GM23338 (cell line): ENCODE measurements around the gene ATP10A. TPM values are rescaled to one million over a fixed set of nuclear protein-coding genes. Genes with fewer than 3 reads are reported as not detected.

Experiments used
- ATAC-seq: fragments of 200-7000 bp; cut with Tn5 transposase; 3 replicates; pipeline ENCODE4 v1.9.1; 2020
- DNase-seq: peaks from one replicate; pipeline ENCODE4 v3.0.0-alpha.2; 2015; ENCODE audit warnings: low spot score
- H2AFZ ChIP-seq: fragments of 200-600 bp; sonication (generic); 2 replicates; pipeline ENCODE4 v1.8.0; 2016; ENCODE audit warnings: antibody characterized with exemption, mild to moderate bottlenecking, moderate library complexity
- H3F3A ChIP-seq: fragments of 200-600 bp; sonication (generic); replicated peaks from 2 replicates; pipeline ENCODE4 v1.8.0; 2017; ENCODE audit warnings: antibody characterized with exemption, mixed run types, low read depth
- H3K27ac ChIP-seq: fragments of 200-600 bp; sonication (generic); 2 replicates; pipeline ENCODE4 v1.6.1; 2016; ENCODE audit warnings: low read depth
- H3K27me3 ChIP-seq: fragments of 200-600 bp; sonication (generic); 2 replicates; pipeline ENCODE4 v1.8.0; 2016; ENCODE audit warnings: mild to moderate bottlenecking, mixed run types, moderate library complexity; ENCODE audit not compliant: insufficient read depth
- H3K36me3 ChIP-seq: fragments of 200-600 bp; sonication (generic); 2 replicates; pipeline ENCODE4 v1.8.0; 2016; ENCODE audit warnings: mild to moderate bottlenecking; ENCODE audit not compliant: insufficient read depth
- H3K4me1 ChIP-seq: fragments of 200-600 bp; sonication (generic); 2 replicates; pipeline ENCODE4 v1.8.0; 2016; ENCODE audit warnings: mild to moderate bottlenecking, moderate library complexity; ENCODE audit not compliant: insufficient read depth
- H3K4me2 ChIP-seq: fragments of 200-600 bp; sonication (generic); 2 replicates; pipeline ENCODE4 v1.7.1; 2017; ENCODE audit warnings: mixed run types
- H3K4me3 ChIP-seq: fragments of 200-600 bp; sonication (generic); 2 replicates; pipeline ENCODE4 v1.6.1; 2016; ENCODE audit warnings: mixed run types
- H3K79me2 ChIP-seq: fragments of 200-600 bp; sonication (generic); replicated peaks from 2 replicates; pipeline ENCODE4 v1.8.0; 2017; ENCODE audit warnings: mild to moderate bottlenecking; ENCODE audit not compliant: insufficient read depth
- H3K9me2 ChIP-seq: fragments of 200-600 bp; sonication (generic); 2 replicates; pipeline ENCODE4 v1.8.0; 2017; ENCODE audit not compliant: insufficient read depth
- H4K20me1 ChIP-seq: fragments of 200-600 bp; sonication (generic); replicated peaks from 2 replicates; pipeline ENCODE4 v1.8.0; 2017; ENCODE audit warnings: mild to moderate bottlenecking; ENCODE audit not compliant: insufficient read depth
- H3K27ac Mint-ChIP-seq: 2 replicates; pipeline ENCODE4 v1.8.0; 2020; ENCODE audit warnings: inconsistent platforms, mild to moderate bottlenecking, moderate library complexity, mixed read lengths
- H3K27me3 Mint-ChIP-seq: 3 replicates; pipeline ENCODE4 v1.8.0; 2022; ENCODE audit warnings: low read depth, mild to moderate bottlenecking, moderate library complexity, mixed read lengths, inconsistent platforms; ENCODE audit not compliant: insufficient read depth, poor library complexity
- H3K36me3 Mint-ChIP-seq: 3 replicates; pipeline ENCODE4 v1.8.0; 2021; ENCODE audit warnings: low read depth, mild to moderate bottlenecking, inconsistent platforms, moderate library complexity, mixed read lengths
- H3K4me1 Mint-ChIP-seq: 3 replicates; pipeline ENCODE4 v1.8.0; 2020; ENCODE audit warnings: mild to moderate bottlenecking, inconsistent platforms, mixed read lengths
- H3K4me3 Mint-ChIP-seq: 3 replicates; pipeline ENCODE4 v1.8.0; 2021; ENCODE audit warnings: moderate library complexity, mild to moderate bottlenecking, inconsistent platforms, mixed read lengths
- H3K9me3 Mint-ChIP-seq: 3 replicates; pipeline ENCODE4 v1.8.0; 2020; ENCODE audit warnings: moderate library complexity, mild to moderate bottlenecking, inconsistent platforms, mixed read lengths
- CREB1 ChIP-seq: fragments of 250-450 bp; sonication (Bioruptor Pico); IDR thresholded peaks from 2 replicates; pipeline ENCODE4 v1.5.0; 2020; ENCODE audit warnings: low read depth, mild to moderate bottlenecking, moderate library complexity
- ETS1 ChIP-seq: IDR thresholded peaks from 2 replicates; pipeline ENCODE4 v1.6.1; 2016; ENCODE audit warnings: antibody characterized with exemption
- EZH2 ChIP-seq: fragments of 200-600 bp; sonication (generic); IDR thresholded peaks from one replicate; pipeline ENCODE4 v1.8.0; 2017; ENCODE audit warnings: antibody characterized with exemption, mild to moderate bottlenecking, low read depth; ENCODE audit not compliant: unreplicated experiment
- EZH2phosphoT487 ChIP-seq: fragments of 200-600 bp; sonication (generic); IDR thresholded peaks from one replicate; pipeline ENCODE4 v1.8.1; 2018; ENCODE audit warnings: antibody characterized with exemption; ENCODE audit not compliant: unreplicated experiment
- JUNB ChIP-seq: IDR thresholded peaks from one replicate; pipeline ENCODE4 v1.6.1; 2016; ENCODE audit warnings: antibody characterized with exemption; ENCODE audit not compliant: unreplicated experiment
- NANOG ChIP-seq: IDR thresholded peaks from 2 replicates; pipeline ENCODE4 v1.6.1; 2016; ENCODE audit warnings: antibody characterized with exemption, borderline replicate concordance
- POLR2AphosphoS5 ChIP-seq: IDR thresholded peaks from 2 replicates; pipeline ENCODE4 v1.6.1; 2016; ENCODE audit warnings: antibody characterized with exemption, low read depth
- STAT1 ChIP-seq: IDR thresholded peaks from one replicate; pipeline ENCODE4 v1.6.1; 2016; ENCODE audit warnings: antibody characterized with exemption; ENCODE audit not compliant: unreplicated experiment
- ZNF114 ChIP-seq: fragments of 250-450 bp; sonication (Bioruptor Pico); IDR thresholded peaks from 2 replicates; pipeline ENCODE4 v1.5.0; 2020; ENCODE audit warnings: mild to moderate bottlenecking, moderate library complexity
- ZNF331 ChIP-seq: fragments of 250-450 bp; sonication (Bioruptor Pico); IDR thresholded peaks from 2 replicates; pipeline ENCODE4 v1.5.0; 2020; ENCODE audit warnings: low read depth, mild to moderate bottlenecking, moderate library complexity
- ZNF462 ChIP-seq: fragments of 250-450 bp; sonication (Bioruptor Pico); IDR thresholded peaks from 2 replicates; pipeline ENCODE4 v1.5.0; 2020; ENCODE audit warnings: mild to moderate bottlenecking, moderate library complexity
- polyA plus RNA-seq: library from polyadenylated mRNA; unstranded; fragments of >200 nt; fragmentation: Nextera tagmentation; extraction: Ambion mirVana; gene quantifications from 2 replicates; pipeline ENCODE4 v1.2.1, GENCODE V29; 2016
- total RNA-seq: library from RNA; depleted of rRNA; stranded (reverse); fragments of >200 nt; shearing (Covaris generic); gene quantifications from 2 replicates; pipeline ENCODE4 v1.2.3, GENCODE V29; 2014
- TF ChIP-seq, protein P1 (sequence below): IDR thresholded peaks from one replicate; pipeline ENCODE4 v1.6.1; 2018; ENCODE audit warnings: antibody characterized with exemption; ENCODE audit not compliant: unreplicated experiment
- TF ChIP-seq, protein P2 (sequence below), 2 experiments: fragments of 200-600 bp in 1 of 2; sonication (generic) in 1 of 2; conservative IDR thresholded peaks; 2 replicates each; pipeline versions ENCODE4 v1.5.1 to v1.6.1; 2016 to 2017; ENCODE audit warnings: antibody characterized with exemption in 2 of 2, low read depth in 2 of 2, mild to moderate bottlenecking in 2 of 2, moderate library complexity in 1 of 2

The ATP10A gene
- total and polyA plus RNA-seq, 2 experiments from 2014 or later = 0.36 to 5.6 TPM

- no peaks in the 10 kb centered on the region for H3K36me3 ChIP-seq
- no peaks in the 10 kb centered on the region for H4K20me1 ChIP-seq
- no peak overlapping the region for H3K4me3 ChIP-seq
- H3K4me3 Mint-ChIP-seq = no peak overlapping the region
- no peaks in the 10 kb centered on the region for H3K27me3 ChIP-seq
- peaks cover 8% of the 10 kb centered on the region for H3K4me1 ChIP-seq
- no peak overlapping the region for H2AFZ ChIP-seq
- H3K4me2 ChIP-seq = no peak overlapping the region
- ATAC-seq = no peak
- no peaks in the 10 kb centered on the region for H3K9me2 ChIP-seq
- H3K27ac Mint-ChIP-seq = no peak overlapping the region
- no peaks in the 10 kb centered on the region for H3K79me2 ChIP-seq
- H3F3A ChIP-seq = no peaks in the 10 kb centered on the region
- peaks cover 7% of the 10 kb centered on the region for H3K27me3 Mint-ChIP-seq
- TF ChIP-seq, protein P1, sequence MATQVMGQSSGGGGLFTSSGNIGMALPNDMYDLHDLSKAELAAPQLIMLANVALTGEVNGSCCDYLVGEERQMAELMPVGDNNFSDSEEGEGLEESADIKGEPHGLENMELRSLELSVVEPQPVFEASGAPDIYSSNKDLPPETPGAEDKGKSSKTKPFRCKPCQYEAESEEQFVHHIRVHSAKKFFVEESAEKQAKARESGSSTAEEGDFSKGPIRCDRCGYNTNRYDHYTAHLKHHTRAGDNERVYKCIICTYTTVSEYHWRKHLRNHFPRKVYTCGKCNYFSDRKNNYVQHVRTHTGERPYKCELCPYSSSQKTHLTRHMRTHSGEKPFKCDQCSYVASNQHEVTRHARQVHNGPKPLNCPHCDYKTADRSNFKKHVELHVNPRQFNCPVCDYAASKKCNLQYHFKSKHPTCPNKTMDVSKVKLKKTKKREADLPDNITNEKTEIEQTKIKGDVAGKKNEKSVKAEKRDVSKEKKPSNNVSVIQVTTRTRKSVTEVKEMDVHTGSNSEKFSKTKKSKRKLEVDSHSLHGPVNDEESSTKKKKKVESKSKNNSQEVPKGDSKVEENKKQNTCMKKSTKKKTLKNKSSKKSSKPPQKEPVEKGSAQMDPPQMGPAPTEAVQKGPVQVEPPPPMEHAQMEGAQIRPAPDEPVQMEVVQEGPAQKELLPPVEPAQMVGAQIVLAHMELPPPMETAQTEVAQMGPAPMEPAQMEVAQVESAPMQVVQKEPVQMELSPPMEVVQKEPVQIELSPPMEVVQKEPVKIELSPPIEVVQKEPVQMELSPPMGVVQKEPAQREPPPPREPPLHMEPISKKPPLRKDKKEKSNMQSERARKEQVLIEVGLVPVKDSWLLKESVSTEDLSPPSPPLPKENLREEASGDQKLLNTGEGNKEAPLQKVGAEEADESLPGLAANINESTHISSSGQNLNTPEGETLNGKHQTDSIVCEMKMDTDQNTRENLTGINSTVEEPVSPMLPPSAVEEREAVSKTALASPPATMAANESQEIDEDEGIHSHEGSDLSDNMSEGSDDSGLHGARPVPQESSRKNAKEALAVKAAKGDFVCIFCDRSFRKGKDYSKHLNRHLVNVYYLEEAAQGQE = no peak
- TF ChIP-seq POLR2AphosphoS5 = no peak
- TF ChIP-seq ETS1 = no peak
- TF ChIP-seq ZNF462 (CRISPR knock-in tag) = no peak
- TF ChIP-seq, protein P2, sequence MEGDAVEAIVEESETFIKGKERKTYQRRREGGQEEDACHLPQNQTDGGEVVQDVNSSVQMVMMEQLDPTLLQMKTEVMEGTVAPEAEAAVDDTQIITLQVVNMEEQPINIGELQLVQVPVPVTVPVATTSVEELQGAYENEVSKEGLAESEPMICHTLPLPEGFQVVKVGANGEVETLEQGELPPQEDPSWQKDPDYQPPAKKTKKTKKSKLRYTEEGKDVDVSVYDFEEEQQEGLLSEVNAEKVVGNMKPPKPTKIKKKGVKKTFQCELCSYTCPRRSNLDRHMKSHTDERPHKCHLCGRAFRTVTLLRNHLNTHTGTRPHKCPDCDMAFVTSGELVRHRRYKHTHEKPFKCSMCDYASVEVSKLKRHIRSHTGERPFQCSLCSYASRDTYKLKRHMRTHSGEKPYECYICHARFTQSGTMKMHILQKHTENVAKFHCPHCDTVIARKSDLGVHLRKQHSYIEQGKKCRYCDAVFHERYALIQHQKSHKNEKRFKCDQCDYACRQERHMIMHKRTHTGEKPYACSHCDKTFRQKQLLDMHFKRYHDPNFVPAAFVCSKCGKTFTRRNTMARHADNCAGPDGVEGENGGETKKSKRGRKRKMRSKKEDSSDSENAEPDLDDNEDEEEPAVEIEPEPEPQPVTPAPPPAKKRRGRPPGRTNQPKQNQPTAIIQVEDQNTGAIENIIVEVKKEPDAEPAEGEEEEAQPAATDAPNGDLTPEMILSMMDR (conservative IDR thresholded peaks at IDR 0.05; ENCODE audit: low read depth in 2 of 2) = no peak
- no peak for TF ChIP-seq ZNF114 (CRISPR knock-in tag)
- TF ChIP-seq EZH2phosphoT487 = no peak
- no peak for TF ChIP-seq STAT1
- TF ChIP-seq ZNF331 (CRISPR knock-in tag) = no peak
- TF ChIP-seq EZH2 = no peak
- TF ChIP-seq JUNB = no peak
- TF ChIP-seq CREB1 (CRISPR knock-in tag) = no peak
- TF ChIP-seq NANOG = no peak
- no peaks in the 10 kb centered on the region; the same call in 2 of the 3 replicates for H3K9me3 Mint-ChIP-seq
- DNase-seq = no peak
- H3K27ac ChIP-seq = no peak overlapping the region
- peaks cover 34% of the 10 kb centered on the region for H3K4me1 Mint-ChIP-seq
- peaks cover 5% of the 10 kb centered on the region; the same call in 1 of the 3 replicates for H3K36me3 Mint-ChIP-seq
Measured at GRCh38 chr15:25676070-25676469, 187.1 kb downstream of the ATP10A start.
